Activated naive CD4-positive, alpha-beta T cell treated with anti-CD3 and anti-CD28 coated beads, Interleukin-2, amount 50 U/mL, for 16 hours (primary cell): Measurements from ENCODE around the gene TFEB.
A peak's percentile ranks its signal among the peaks of the same experiment; 100 is the strongest.

Experiments used
- DNase-seq: peaks from one replicate; pipeline ENCODE4 v3.0.0-alpha.2; 2020

TFEB gene

DNA sequence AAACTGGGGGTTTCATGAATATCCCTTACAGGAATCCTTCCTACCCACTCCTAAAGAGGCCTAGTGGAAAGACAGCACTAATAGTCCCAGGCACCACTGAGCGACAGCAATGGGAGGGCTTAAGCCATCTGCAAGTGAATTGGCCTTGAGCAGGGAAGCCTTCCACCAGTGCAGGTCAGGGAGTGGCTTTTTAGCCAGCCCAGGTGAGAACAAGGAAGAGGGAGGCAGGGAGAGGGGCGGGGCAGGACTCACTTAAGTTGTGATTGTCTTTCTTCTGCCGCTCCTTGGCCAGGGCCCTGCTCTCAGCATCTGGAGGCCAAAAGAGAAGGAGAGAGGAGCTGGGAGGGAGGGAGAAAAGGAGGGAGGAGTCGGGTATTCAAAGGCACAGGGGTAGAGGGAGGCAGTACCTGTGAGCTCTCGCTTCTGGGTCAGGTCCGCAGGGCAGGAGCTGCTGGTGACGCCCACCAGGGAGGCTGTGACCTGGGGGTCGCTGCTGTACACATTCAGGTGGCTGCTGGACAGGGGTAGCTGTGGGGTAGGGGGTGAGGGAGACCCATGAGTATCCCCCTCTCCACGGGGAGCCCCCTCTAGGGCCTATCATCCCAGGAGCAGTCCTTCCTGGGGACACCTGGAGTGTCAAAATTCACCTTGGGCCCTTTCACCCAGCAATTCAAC is 47.8 kb downstream of the TFEB start:
- no peak for DNase-seq

GRCh38 chr6:41685641-41686380 is 49.6 kb downstream of the TFEB start:
- DNase-seq = no peak

DNA sequence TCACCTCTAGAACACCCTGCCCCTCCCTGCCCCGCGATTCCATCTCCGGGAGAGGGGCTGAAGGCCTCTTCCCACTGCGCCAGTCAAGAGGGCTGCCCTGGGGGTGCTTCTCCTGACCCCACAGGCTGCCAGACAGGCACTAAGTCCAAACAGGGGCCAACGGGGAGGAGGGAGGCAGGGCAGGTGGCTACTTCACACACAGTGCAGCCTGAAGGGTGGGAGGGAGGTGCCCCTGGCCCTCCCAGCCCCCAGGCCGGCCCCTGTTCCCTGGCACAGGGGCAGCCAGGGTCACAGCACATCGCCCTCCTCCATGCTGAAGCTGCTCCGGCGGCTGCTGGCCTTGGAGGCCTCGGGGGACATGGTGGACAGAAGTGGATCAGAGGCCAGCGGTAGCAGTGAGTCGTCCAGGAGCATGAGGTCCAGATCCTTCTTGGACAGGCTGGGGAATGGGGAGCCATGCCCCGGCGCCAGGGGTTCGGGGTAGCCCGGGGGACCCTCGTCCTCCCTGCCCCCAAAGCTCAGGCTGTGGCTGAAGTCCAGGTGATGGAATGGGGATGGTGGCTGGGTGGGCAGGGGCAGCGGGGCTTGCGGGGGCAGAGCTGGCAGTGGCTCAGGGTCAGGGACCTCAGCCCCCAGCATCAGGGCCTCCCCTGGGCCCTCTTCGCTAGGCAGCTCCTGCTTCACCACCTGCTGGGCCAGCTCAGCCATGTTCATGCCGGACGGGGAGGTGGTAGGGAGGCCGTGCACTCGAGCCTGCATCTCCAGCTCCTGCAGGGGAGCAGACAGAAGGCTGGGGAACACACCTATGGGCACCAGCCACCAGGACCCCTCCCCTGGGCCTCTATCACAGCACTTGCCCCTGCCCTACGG is 50.9 kb downstream of the TFEB start:
- DNase-seq = no peak

GRCh38 chr6:41683523-41684310 is 51.7 kb downstream of the TFEB start:
- DNase-seq = peak; percentile 84

DNA sequence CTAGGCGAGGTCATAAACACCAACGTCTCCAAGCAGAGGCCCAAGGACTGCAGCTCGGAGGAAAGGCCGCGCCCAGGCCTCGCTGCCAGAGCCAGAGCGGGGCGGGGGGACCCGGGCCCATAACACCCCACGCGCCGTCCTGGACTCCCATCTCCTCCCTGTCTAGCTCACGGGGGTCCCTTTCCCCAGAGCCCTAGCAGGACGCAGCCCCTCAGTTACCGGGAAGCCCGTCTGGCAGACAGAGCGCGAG is 52.2 kb downstream of the TFEB start:
- no peak for DNase-seq

GRCh38 chr6:41682497-41683272 is 52.7 kb downstream of the TFEB start:
- no peak for DNase-seq

DNA sequence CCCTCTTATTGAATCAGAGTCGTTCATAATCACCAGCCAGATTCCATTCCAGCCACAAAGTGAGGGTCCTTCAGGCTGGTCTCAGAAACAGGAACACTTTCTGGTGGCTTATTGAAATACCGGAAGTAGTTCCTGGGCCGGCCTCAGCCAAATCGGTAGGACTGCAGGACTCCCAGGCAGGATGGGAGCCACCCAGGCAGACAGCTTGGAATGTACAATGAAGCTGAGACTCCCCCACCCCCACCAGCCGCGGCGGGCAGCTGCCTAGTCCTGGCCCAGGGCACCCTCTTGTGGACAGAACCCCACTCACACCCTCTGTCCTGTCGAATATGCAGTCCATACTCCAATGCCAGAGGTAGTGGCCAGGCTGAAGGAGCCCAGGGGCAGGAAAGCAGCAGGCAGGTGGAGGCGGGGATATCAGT is 53.3 kb downstream of the TFEB start:
- DNase-seq = peak; percentile 77

DNA sequence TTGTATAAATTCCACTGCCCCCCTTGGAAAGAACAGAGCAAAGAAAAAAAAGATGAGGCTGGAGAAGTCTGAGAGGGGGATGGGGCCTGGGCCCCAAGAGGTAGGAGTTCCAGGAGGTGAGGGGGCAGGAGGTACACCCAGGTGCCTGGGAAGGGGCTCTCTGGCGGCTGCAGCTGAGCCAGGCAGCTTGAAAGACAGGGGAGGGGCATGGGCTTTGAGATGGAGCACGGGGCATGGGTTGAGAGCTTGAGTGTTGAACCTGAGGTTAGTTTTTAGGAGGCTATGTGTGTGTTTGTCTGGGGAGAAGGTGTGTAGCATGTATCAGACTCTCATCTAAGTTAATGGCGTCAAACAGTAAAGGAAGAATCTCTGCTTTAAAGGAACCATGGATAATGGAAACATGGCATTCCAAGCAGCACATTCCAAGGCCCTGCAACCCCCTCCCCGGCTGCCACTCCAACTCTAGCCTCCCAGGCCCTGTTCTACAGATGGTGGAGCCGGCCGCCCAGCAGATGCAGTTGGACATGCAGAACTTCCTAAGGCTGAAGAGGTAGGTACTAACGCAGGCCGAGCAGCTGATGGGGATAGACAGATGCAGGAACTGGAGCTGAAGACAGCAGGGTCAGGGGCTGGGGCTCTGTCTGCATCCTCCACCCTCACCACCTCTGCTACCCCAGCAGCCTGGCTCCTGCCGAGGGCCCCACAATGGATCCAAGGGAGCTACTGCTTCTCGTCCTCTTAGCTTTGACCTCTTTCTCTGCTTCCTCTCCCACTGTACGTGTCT is 55.0 kb downstream of the TFEB start:
- no peak for DNase-seq

- DNase-seq = no peak
These were observed 55.7 kb downstream of the TFEB start for GRCh38 chr6:41679696-41680095.

DNA sequence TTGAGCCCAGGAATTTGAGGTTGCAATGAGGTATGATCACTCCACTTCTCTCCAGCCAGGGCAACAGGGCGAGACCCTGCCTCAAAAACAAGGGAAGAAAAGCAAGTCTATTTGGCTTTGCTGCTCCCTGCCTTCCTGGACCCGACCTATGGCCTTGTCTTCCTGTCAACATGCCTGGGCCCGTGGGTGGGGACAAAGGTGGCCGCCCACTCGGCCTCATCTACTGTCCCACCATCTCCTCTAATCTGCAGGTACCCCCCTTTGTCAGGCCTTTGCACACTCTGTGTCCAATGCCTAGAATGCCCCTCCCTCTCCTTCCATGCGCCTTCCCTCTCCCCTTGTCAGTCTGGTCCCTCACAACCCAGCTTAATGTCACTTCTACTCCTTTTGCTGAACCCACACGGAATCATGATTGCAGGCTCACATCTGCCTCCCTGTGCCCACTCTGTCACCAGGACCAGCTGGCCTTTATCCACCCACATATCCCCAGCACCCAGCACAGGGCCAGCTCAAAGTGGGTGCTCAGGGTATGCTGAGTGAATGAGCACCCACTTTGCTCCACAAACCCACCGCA is 56.8 kb downstream of the TFEB start:
- DNase-seq = no peak

GRCh38 chr6:41677124-41677921 is 58.1 kb downstream of the TFEB start:
- DNase-seq = no peak

GRCh38 chr6:41676431-41676830 is 59.0 kb downstream of the TFEB start:
- DNase-seq = no peak

DNA sequence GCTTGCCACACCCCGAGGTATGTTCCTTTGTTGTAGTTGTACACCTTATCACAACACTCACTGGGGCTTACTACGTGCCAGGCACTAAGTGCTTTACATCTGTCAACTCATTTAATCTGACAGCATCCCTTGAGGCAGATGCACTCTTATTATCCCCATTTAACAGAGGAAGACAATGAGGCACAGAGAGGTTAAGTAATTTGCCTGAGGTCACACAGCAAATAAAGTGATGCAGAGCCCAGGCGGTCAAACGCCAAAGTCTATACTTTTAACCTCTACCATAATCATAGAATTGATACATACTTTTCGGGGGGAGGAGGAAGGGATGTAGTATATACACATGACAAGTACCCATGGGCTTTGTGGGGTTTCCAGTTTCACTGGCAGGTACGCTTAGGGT is 59.4 kb downstream of the TFEB start:
- no peak for DNase-seq

DNA sequence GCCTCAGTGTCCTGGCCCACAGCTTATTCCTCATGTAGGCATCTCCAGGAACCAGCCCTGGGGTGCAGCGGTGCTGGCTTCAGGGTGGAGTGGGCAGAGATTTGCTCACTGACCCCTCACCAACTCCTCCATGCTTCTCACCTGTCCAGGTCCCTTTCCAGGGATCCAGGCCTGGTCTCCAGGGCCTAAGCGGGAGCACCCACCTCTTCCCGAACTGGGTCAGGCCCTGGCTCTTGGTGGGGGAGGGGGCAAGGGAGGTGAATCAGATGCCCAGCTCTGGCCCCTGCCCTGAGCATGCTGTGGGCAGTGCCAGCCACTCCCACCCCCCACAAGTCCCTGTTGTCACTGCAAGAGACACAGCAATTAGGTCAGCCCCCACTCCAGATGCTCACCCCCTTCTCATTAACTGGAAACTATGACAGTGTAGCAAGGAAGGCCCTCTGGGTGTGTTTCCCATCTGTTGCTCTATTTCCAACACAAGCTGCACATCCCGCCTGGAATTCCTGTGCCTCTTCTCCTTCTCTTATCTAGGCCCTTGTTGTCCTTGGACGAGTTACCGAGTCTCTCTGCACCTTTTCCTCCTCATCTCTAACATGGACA is 60.1 kb downstream of the TFEB start:
- DNase-seq = no peak

DNA sequence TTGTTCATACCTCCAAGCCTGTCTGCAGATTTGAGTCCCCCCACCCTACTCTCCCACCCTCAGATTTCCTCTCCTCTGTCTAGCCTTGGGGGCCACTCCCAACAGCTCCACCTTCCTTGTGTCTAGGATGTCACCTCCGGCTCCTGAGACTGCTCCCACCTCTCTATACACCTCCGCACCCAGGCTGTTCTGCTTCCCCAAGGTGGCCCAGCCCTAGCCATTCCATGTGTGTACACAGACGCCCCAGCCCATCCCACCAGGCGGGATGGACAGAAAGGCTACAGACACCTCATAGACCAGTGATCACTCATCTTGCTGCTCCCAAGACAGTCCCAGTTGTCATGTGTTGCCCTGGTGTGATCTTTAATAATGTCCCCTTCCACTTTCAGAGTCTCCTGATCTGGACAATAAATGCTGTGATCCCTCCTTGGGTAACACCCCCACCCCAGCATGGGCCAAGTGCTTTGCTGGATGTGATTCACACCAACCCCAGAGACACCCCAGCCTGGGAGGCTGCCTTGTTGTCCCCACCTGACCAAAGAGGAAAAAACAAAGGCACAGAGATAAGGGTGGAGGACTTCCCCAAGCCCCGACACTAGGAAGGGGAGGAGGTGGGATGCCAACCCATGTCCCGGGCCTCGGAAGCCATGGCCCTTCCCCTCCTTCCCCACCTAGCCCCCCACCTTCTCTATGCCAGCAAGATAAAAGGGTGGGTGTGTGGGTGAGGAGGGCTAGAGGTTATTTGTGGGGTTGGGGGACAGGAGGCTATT is 61.0 kb downstream of the TFEB start:
- DNase-seq = no peak

DNA sequence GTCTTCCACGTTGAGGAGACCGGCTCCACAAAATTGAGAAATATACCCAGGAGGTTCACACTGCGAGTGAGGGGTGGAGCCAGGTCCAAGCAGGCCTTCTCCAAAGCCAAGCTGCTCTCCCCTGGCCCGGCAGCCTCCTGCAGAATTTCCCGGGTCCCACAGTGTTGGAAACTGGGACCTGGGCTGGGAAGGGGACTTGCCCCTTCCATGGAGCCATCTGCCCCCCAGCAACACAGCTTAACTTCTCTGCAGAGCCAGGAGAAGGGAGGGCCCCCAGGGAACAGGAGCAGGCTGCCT is 61.8 kb downstream of the TFEB start:
- DNase-seq = no peak

DNA sequence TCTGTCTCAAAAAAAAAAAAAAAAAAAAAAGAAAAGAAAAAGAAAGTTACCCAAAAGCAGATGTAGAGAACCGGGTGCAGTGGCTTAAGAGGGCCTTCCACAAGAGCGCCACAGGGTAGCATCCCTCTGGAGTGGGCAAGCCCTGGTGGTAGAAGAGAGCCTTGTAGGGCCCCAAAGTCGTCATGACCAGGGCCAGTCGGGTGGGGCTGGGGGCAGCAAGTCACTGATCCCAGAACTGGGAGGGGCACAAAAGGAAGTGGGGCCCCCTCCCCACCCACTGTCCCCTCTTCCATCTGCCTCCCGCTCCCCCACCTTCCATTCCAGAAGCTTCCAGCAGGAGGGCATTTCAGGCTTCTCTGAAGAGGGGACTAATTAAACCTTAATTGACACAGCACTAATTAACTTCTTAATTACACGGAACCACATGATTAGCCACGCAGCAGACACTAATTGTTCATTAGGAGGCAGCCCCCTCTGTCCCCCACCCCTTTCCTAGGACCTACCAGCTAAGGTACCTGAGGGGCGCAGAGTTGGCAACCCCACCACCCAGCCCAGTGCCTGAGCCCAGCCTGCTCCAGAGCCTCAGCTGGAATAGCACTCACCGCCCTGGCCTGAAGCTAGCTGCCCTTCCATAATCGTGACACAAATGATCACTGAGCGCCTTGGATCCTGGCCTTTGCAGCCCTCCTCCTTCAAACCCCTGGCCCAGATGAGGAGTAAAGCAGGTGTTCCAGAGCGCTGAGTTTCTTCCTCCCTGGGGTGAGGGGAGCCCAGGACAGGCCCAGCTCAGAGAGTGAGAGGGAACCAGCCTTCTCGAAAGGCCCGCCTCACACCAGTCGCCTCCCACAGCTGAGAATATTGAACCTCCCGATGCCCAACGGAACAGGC is 62.3 kb downstream of the TFEB start:
- DNase-seq = no peak

GRCh38 chr6:41672016-41672415 is 63.4 kb downstream of the TFEB start:
- DNase-seq = no peak
